Neural progenitor cell (in vitro differentiated cells): Measurements from ENCODE around the gene LYAR. TPM values are rescaled to one million over a fixed set of nuclear protein-coding genes. Genes with fewer than 3 reads are reported as not detected.
A peak's percentile ranks its signal among the peaks of the same experiment; 100 is the strongest.

Experiments used
- DNase-seq: peaks from one replicate; pipeline ENCODE4 v3.0.0-alpha.2; 2016; ENCODE audit warnings: low spot score
- H2AFZ ChIP-seq: fragments of 200-600 bp; sonication (generic); replicated peaks from 2 replicates; pipeline ENCODE4 v1.6.1; 2016; ENCODE audit warnings: antibody characterized with exemption
- H3F3A ChIP-seq: fragments of 200-600 bp; sonication (generic); 2 replicates; pipeline ENCODE4 v1.6.1; 2016; ENCODE audit warnings: antibody characterized with exemption, low read depth
- H3K27ac ChIP-seq: fragments of 200-600 bp; sonication (generic); 2 replicates; pipeline ENCODE4 v1.5.1; 2016; ENCODE audit warnings: mild to moderate bottlenecking
- H3K27me3 ChIP-seq: fragments of 200-600 bp; sonication (generic); 2 replicates; pipeline ENCODE4 v1.6.1; 2016; ENCODE audit warnings: mild to moderate bottlenecking, moderate library complexity
- H3K36me3 ChIP-seq: fragments of 200-600 bp; sonication (generic); 2 replicates; pipeline ENCODE4 v1.5.1; 2016
- H3K4me1 ChIP-seq: fragments of 200-600 bp; sonication (generic); 2 replicates; pipeline ENCODE4 v1.6.1; 2016; ENCODE audit warnings: mixed run types
- H3K4me2 ChIP-seq: fragments of 200-600 bp; sonication (generic); 2 replicates; pipeline ENCODE4 v1.6.1; 2016
- H3K4me3 ChIP-seq: fragments of 200-600 bp; sonication (generic); 2 replicates; pipeline ENCODE4 v1.5.1; 2016
- H3K79me2 ChIP-seq: fragments of 200-600 bp; sonication (generic); 2 replicates; pipeline ENCODE4 v1.6.1; 2016; ENCODE audit warnings: low read depth
- H3K9ac ChIP-seq: fragments of 200-600 bp; sonication (generic); 2 replicates; pipeline ENCODE4 v1.6.1; 2016
- H3K9me3 ChIP-seq: fragments of 200-600 bp; sonication (generic); 2 replicates; pipeline ENCODE4 v1.5.1; 2016; ENCODE audit warnings: low read depth
- H4K20me1 ChIP-seq: fragments of 200-600 bp; sonication (generic); 2 replicates; pipeline ENCODE4 v1.6.1; 2016; ENCODE audit warnings: low read depth
- H3K27ac Mint-ChIP-seq: 3 replicates; pipeline ENCODE4 v1.8.0; 2021; ENCODE audit warnings: mixed read lengths
- H3K27me3 Mint-ChIP-seq: 2 replicates; pipeline ENCODE4 v1.8.0; 2022; ENCODE audit warnings: low read depth, mild to moderate bottlenecking, inconsistent platforms, moderate library complexity, mixed read lengths; ENCODE audit not compliant: insufficient read depth
- H3K36me3 Mint-ChIP-seq: 3 replicates; pipeline ENCODE4 v1.8.0; 2021; ENCODE audit warnings: mixed read lengths
- H3K4me1 Mint-ChIP-seq: 3 replicates; pipeline ENCODE4 v1.8.0; 2021; ENCODE audit warnings: mixed read lengths
- H3K4me3 Mint-ChIP-seq: 3 replicates; pipeline ENCODE4 v1.8.0; 2021; ENCODE audit warnings: mild to moderate bottlenecking, moderate library complexity, mixed read lengths
- H3K9me3 Mint-ChIP-seq: 3 replicates; pipeline ENCODE4 v1.8.0; 2020; ENCODE audit warnings: mixed read lengths
- EZH2 ChIP-seq: fragments of 200-600 bp; sonication (generic); IDR thresholded peaks from 2 replicates; pipeline ENCODE4 v1.6.1; 2017; ENCODE audit warnings: antibody characterized with exemption, mild to moderate bottlenecking, moderate library complexity
- EZH2phosphoT487 ChIP-seq: fragments of 200-600 bp; sonication (generic); IDR thresholded peaks from 2 replicates; pipeline ENCODE4 v1.6.1; 2017; ENCODE audit warnings: antibody characterized with exemption
- total RNA-seq: library from RNA; depleted of rRNA; stranded (reverse); fragments of >200 nt; gene quantifications from 2 replicates; pipeline ENCODE4 v1.2.3, GENCODE V29; 2015; ENCODE audit warnings: low replicate concordance
- TF ChIP-seq, protein P1 (sequence below): fragments of 200-600 bp; sonication (generic); IDR thresholded peaks from 2 replicates; pipeline ENCODE4 v1.5.1; 2017; ENCODE audit warnings: antibody characterized with exemption, mild to moderate bottlenecking

Gene LYAR, protein sequence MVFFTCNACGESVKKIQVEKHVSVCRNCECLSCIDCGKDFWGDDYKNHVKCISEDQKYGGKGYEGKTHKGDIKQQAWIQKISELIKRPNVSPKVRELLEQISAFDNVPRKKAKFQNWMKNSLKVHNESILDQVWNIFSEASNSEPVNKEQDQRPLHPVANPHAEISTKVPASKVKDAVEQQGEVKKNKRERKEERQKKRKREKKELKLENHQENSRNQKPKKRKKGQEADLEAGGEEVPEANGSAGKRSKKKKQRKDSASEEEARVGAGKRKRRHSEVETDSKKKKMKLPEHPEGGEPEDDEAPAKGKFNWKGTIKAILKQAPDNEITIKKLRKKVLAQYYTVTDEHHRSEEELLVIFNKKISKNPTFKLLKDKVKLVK
- total RNA-seq: 22.1 and 49.0 TPM in 2 replicates

DNA sequence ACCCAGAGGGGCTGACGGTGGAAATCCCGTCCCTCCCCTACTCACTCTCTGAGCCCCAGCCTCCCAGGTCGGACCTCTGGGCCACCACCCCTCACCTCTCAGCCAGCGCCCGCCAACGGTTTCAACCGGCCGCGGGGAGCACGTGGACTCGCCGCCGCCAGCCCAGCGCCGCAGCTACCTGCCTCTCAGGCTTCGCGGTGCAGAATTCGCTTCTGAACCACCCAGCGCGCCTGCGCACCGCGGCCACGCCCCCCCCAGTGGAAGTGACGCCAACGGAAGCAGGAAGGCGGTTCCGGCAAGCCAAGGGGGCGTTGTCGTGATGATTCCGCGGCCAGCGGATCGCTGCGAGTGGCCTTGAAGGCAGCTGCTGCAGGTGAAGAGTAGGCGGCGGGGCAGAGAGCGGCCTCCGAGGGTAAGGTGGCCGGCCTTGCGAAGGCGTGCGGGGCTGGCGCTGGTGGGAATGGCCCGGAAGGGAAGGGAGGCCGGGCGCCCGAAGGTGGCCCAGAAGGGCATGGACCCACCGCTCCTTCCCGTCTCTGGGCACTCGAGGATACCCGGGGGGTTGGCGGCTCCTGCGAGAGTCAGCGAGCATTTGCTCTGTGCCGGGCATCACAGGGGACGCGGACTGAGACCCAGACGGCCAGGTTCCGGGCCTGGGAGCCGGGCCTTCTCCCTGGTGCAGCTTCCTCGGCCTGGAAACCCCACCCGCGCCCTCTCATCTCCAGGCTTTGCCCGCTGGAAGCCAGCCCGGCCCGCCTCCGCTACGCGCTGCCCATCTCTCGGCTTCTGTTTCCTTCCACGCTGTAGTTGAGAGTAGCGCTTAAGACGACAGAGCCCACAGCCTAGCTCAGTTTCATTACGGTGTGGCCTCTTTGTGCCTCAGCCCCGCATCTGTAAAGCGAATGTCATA, at the start of gene LYAR, which contains the start of gene ZBTB49:
Gene LYAR, minus strand, starts transcription at position 214 of the 910 bp plus-strand sequence. CDS start 6,412 bp downstream, outside the sequence.
Gene ZBTB49, plus strand, starts transcription at position 311 of the 910 bp plus-strand sequence. CDS start 9,695 bp downstream, outside the sequence.
- Histone ChIP-seq H3K27me3 (no peaks in the 10 kb centered on the region), H3K4me1 (peaks cover 12% of the 10 kb centered on the region), H3F3A (no peaks in the 10 kb centered on the region), H2AFZ (peak within 1 kb of the TSS; percentile 88), H3K9ac (peak within 1 kb of the TSS; percentile 72), H3K36me3 (no peaks in the 10 kb centered on the region), H3K27ac (no peak within 1 kb of the TSS), H3K4me2 (peak within 1 kb of the TSS; percentile 95), H3K9me3 (no peaks in the 10 kb centered on the region), H3K4me3 (peak within 1 kb of the TSS; percentile 80), H4K20me1 (peaks cover 30% of the 10 kb centered on the region), H3K79me2 (peaks cover 74% of the 10 kb centered on the region)
- no peak for TF ChIP-seq EZH2
- TF ChIP-seq, protein P1, sequence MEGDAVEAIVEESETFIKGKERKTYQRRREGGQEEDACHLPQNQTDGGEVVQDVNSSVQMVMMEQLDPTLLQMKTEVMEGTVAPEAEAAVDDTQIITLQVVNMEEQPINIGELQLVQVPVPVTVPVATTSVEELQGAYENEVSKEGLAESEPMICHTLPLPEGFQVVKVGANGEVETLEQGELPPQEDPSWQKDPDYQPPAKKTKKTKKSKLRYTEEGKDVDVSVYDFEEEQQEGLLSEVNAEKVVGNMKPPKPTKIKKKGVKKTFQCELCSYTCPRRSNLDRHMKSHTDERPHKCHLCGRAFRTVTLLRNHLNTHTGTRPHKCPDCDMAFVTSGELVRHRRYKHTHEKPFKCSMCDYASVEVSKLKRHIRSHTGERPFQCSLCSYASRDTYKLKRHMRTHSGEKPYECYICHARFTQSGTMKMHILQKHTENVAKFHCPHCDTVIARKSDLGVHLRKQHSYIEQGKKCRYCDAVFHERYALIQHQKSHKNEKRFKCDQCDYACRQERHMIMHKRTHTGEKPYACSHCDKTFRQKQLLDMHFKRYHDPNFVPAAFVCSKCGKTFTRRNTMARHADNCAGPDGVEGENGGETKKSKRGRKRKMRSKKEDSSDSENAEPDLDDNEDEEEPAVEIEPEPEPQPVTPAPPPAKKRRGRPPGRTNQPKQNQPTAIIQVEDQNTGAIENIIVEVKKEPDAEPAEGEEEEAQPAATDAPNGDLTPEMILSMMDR: no peak
- TF ChIP-seq EZH2phosphoT487: no peak
- peak within 1 kb of the TSS; percentile 97 for H3K4me3 Mint-ChIP-seq
- peaks cover 2% of the 10 kb centered on the region for H3K36me3 Mint-ChIP-seq
- peaks cover 22% of the 10 kb centered on the region for H3K4me1 Mint-ChIP-seq
- H3K27ac Mint-ChIP-seq: peak within 1 kb of the TSS; percentile 76
- no peaks in the 10 kb centered on the region for H3K9me3 Mint-ChIP-seq
- peak; percentile 96 for DNase-seq
- H3K27me3 Mint-ChIP-seq: no peaks in the 10 kb centered on the region

DNA sequence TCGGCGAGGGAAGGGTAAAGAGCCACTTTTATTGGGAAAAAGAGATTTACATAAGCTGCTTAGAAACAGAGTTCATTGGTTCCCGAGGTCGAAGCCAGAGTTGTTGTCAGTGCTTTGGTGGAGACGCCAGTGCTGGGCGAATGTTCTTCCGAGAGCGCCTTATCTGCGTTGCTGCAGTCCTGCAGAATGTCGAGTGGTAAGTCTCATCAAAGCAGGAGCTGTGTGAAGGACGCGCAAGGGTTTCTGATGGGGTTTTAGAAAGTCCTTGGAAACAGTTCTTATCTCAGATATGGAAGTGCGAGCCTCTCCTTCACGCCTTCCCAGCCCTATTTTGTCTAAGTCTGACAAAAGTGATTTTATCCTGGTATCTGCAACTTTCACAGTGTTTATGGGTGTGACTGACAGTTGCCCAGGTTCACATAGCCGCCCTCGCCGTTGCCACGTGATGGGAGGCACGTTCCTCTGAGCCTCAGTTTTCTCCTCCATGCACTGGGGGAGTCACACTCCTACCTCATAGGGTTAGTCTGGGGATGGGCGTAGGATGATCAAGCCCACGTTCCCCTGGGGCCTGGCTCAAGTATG, 49.6 kb upstream of the LYAR start:
- H3K4me1 Mint-ChIP-seq: peaks cover 6% of the 10 kb centered on the region
- Histone ChIP-seq H3K27me3 (peaks cover 6% of the 10 kb centered on the region), H3K36me3 (no peaks in the 10 kb centered on the region), H4K20me1 (no peaks in the 10 kb centered on the region), H3K27ac (no peak overlapping the region), H3K4me1 (no peaks in the 10 kb centered on the region), H3K4me2 (no peak overlapping the region), H3K79me2 (no peaks in the 10 kb centered on the region), H3K9me3 (no peaks in the 10 kb centered on the region), H3K9ac (no peak overlapping the region), H3F3A (no peaks in the 10 kb centered on the region), H3K4me3 (no peak overlapping the region), H2AFZ (peak overlapping the region; percentile 22)
- DNase-seq: peak; percentile 25
- H3K4me3 Mint-ChIP-seq: peak overlapping the region; percentile 66
- no peaks in the 10 kb centered on the region for H3K9me3 Mint-ChIP-seq
- no peaks in the 10 kb centered on the region for H3K36me3 Mint-ChIP-seq
- H3K27me3 Mint-ChIP-seq: peaks cover 3% of the 10 kb centered on the region
- H3K27ac Mint-ChIP-seq: no peak overlapping the region
- no peak for TF ChIP-seq EZH2
- no peak for TF ChIP-seq EZH2phosphoT487
- TF ChIP-seq, protein P1: no peak

DNA sequence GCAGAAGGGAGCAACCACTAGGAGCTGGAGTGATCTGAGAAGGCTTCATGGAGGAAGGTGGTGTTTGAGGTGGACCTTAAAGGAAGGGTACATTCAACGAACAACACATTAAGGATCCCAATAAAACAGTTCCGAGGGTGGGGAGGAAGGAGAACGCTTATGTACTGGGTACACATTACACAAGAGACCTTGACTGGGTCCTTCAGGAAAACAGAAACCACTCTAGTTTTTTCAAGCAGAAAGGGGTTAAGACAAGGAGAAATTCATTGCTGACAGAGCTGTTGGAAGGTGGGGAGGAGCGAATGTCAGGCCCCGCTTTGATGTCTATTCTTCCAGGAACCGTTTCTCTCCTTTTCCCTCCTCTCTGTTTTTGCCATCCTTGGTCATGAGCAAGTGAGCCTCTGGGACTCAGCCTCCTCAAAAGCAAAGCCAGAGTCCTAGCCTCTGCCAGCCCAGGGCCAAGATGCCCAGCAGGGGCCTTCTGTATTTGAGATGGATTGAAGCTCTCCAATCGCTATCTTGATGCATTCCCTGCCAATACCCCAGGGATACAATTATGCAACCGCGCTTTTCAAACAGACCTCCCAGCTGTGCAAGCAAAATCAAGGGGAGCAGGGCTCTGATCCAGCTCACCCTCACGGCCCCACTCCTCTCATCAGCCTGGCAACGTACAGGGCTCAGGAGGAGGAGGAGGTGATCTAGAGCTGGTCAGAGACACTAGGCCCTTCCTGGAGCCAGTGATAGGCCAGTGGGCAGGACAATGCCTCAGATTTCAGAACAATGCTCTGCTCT, 48.5 kb upstream of the LYAR start:
- Histone ChIP-seq H3K4me1 (no peaks in the 10 kb centered on the region), H3K4me2 (no peak overlapping the region), H3K79me2 (no peaks in the 10 kb centered on the region), H3K9me3 (no peaks in the 10 kb centered on the region), H3K4me3 (no peak overlapping the region), H3K9ac (no peak overlapping the region), H2AFZ (no peak overlapping the region), H3K27ac (no peak overlapping the region), H3K27me3 (peaks cover 13% of the 10 kb centered on the region), H3F3A (no peaks in the 10 kb centered on the region), H4K20me1 (no peaks in the 10 kb centered on the region), H3K36me3 (no peaks in the 10 kb centered on the region)
- Mint-ChIP-seq H3K9me3 (no peaks in the 10 kb centered on the region), H3K4me1 (peaks cover 7% of the 10 kb centered on the region), H3K4me3 (no peak overlapping the region), H3K36me3 (no peaks in the 10 kb centered on the region), H3K27me3 (peaks cover 3% of the 10 kb centered on the region), H3K27ac (no peak overlapping the region)
- no peak for DNase-seq
- TF ChIP-seq EZH2phosphoT487: no peak
